WI38 (cell line): ENCODE data around the gene DSTN.

Experiments used
- H3K4me3 ChIP-seq: 2 replicates; pipeline ENCODE4 v1.5.1; 2011; ENCODE audit warnings: low read depth, mild to moderate bottlenecking, control low read depth, low read length
- CTCF ChIP-seq: IDR thresholded peaks from 2 replicates; pipeline ENCODE4 v1.5.1; 2012; ENCODE audit warnings: low read depth, mild to moderate bottlenecking, control low read depth, low read length

Gene DSTN

GRCh38 chr20:17602493-17602892 is 32.6 kb downstream of the DSTN start:
- TF ChIP-seq CTCF = no peak
- H3K4me3 ChIP-seq = no peak overlapping the region

- no peak for TF ChIP-seq CTCF
- no peak overlapping the region for H3K4me3 ChIP-seq
Observed at GRCh38 chr20:17605131-17605660, 35.3 kb downstream of the DSTN start.

- no peak for TF ChIP-seq CTCF
- no peak overlapping the region for H3K4me3 ChIP-seq
Observed at GRCh38 chr20:17606001-17606400, 36.1 kb downstream of the DSTN start.

GRCh38 chr20:17608701-17609497 is 39.0 kb downstream of the DSTN start:
- TF ChIP-seq CTCF = no peak
- H3K4me3 ChIP-seq = no peak overlapping the region

- TF ChIP-seq CTCF = no peak
Observed at GRCh38 chr20:17609811-17610377, 40.0 kb downstream of the DSTN start.

GRCh38 chr20:17610566-17611289 is 40.9 kb downstream of the DSTN start:
- no peak overlapping the region for H3K4me3 ChIP-seq
- no peak for TF ChIP-seq CTCF

More at GRCh38 chr20:17609811-17610377, 40.0 kb downstream of the DSTN start:
- H3K4me3 ChIP-seq = no peak overlapping the region

- H3K4me3 ChIP-seq = no peak overlapping the region
- TF ChIP-seq CTCF = no peak
Observed at GRCh38 chr20:17611290-17611539, 41.3 kb downstream of the DSTN start.
